Testis (tissue), 2 donors: ENCODE data around the gene DENND1A.

Experiments
- CTCF ChIP-seq, 3 experiments: fragments of 450-650 bp in 2 of 3; fragments of 200-600 bp in 1 of 3; sonication (generic) in 1 of 3; IDR thresholded peaks; one replicate each; pipeline ENCODE4 v1.5.1; 2016 to 2019; ENCODE audit warnings: antibody characterized with exemption in 3 of 3, mild to moderate bottlenecking in 2 of 3, moderate library complexity in 1 of 3
- POLR2A ChIP-seq: fragments of 450-650 bp; IDR thresholded peaks from one replicate; pipeline ENCODE4 v1.6.1; 2017; ENCODE audit warnings: antibody characterized with exemption, mild to moderate bottlenecking, moderate library complexity

- TF ChIP-seq POLR2A (no peak), CTCF (IDR thresholded peaks at IDR 0.05) (no peak)
Observed at GRCh38 chr9:123353041-123353440, 576.9 kb downstream of the DENND1A start.
